Thyroid gland (tissue), 4 donors: Measurements from ENCODE around the gene DAAM2.

Source experiments
- CTCF ChIP-seq, 6 experiments: fragments of 200-600 bp in 3 of 6; fragments of 450-650 bp in 3 of 6; sonication (generic) in 3 of 6; IDR thresholded peaks; one replicate each; pipeline ENCODE4 v1.5.1; 2016 to 2019; ENCODE audit warnings: antibody characterized with exemption in 6 of 6, mild to moderate bottlenecking in 2 of 6, inconsistent platforms in 1 of 6, moderate library complexity in 1 of 6
- POLR2A ChIP-seq, 2 donors: fragments of 450-650 bp; IDR thresholded peaks; one replicate each; pipeline ENCODE4 v1.6.1; 2017; ENCODE audit warnings: antibody characterized with exemption in 2 of 2, mild to moderate bottlenecking in 2 of 2, moderate library complexity in 1 of 2

GRCh38 chr6:39859025-39859424 lies 66.8 kb downstream of the DAAM2 start:
- TF ChIP-seq POLR2A (IDR thresholded peaks at IDR 0.05) (no peak), CTCF (IDR thresholded peaks at IDR 0.05) (no peak)
